ENCODE measurements around the gene MVB12B.

MVB12B gene

GRCh38 chr9:126497660-126498275 is 171.1 kb downstream of the MVB12B start:
- Histone ChIP-seq H3K36me3 (ENCODE audit: low read length) (no peaks in the 10 kb centered on the region), H3K4me3 (ENCODE audit: insufficient read depth, low read length, poor library complexity, severe bottlenecking) (no peak overlapping the region), H3K9me2 (replicated peaks; ENCODE audit: insufficient read depth, low read length) (no peaks in the 10 kb centered on the region), H4K20me1 (ENCODE audit: low read depth, low read length) (peaks cover 4% of the 10 kb centered on the region; the same call in 1 of the 2 replicates), H3K9ac (ENCODE audit: low read length) (no peak overlapping the region), H3K9me3 (ENCODE audit: insufficient read depth, low read length) (no peaks in the 10 kb centered on the region), H3K4me2 (ENCODE audit: low read depth, low read length, poor library complexity, severe bottlenecking) (no peak overlapping the region), H3K27me3 (ENCODE audit: low read length) (no peaks in the 10 kb centered on the region), H2AFZ (ENCODE audit: low read depth, low read length, severe bottlenecking) (no peak overlapping the region), H3K79me2 (ENCODE audit: insufficient read depth, low read length) (no peaks in the 10 kb centered on the region), H3K27ac (ENCODE audit: low read depth, low read length) (no peak overlapping the region), H3F3A (ENCODE audit: insufficient read depth) (no peaks in the 10 kb centered on the region)
- TF ChIP-seq CTCF (IDR thresholded peaks at IDR 0.05; ENCODE audit: insufficient read depth, low read length, poor library complexity, severe bottlenecking) = no peak

- Histone ChIP-seq H3K79me2 (ENCODE audit: insufficient read depth, low read length) (no peaks in the 10 kb centered on the region), H3K4me2 (ENCODE audit: low read depth, low read length, poor library complexity, severe bottlenecking) (no peak overlapping the region), H3K4me3 (ENCODE audit: insufficient read depth, low read length, poor library complexity, severe bottlenecking) (no peak overlapping the region), H4K20me1 (ENCODE audit: low read depth, low read length) (peaks cover 4% of the 10 kb centered on the region; the same call in 1 of the 2 replicates), H3K9me3 (ENCODE audit: insufficient read depth, low read length) (no peaks in the 10 kb centered on the region), H3F3A (ENCODE audit: insufficient read depth) (no peaks in the 10 kb centered on the region), H3K27me3 (ENCODE audit: low read length) (no peaks in the 10 kb centered on the region), H3K36me3 (ENCODE audit: low read length) (no peaks in the 10 kb centered on the region), H3K9me2 (replicated peaks; ENCODE audit: insufficient read depth, low read length) (no peaks in the 10 kb centered on the region), H3K27ac (ENCODE audit: low read depth, low read length) (no peak overlapping the region), H2AFZ (ENCODE audit: low read depth, low read length, severe bottlenecking) (no peak overlapping the region), H3K9ac (ENCODE audit: low read length) (no peak overlapping the region)
- no peak for TF ChIP-seq EZH2phosphoT487 (conservative IDR thresholded peaks at IDR 0.05; ENCODE audit: low read length)
- no peak for TF ChIP-seq CTCF (IDR thresholded peaks at IDR 0.05; ENCODE audit: insufficient read depth, low read length, poor library complexity, severe bottlenecking)
These were observed 171.7 kb downstream of the MVB12B start for GRCh38 chr9:126498331-126498730.

GRCh38 chr9:126499005-126499910 is 172.6 kb downstream of the MVB12B start:
- TF ChIP-seq EZH2phosphoT487 (conservative IDR thresholded peaks at IDR 0.05; ENCODE audit: low read length) (no peak), CTCF (IDR thresholded peaks at IDR 0.05; ENCODE audit: insufficient read depth, low read length, poor library complexity, severe bottlenecking) (peak; percentile 90)
- H3K9ac ChIP-seq (ENCODE audit: low read length) = no peak overlapping the region
- H2AFZ ChIP-seq (ENCODE audit: low read depth, low read length, severe bottlenecking) = no peak overlapping the region
- no peak overlapping the region for H3K4me3 ChIP-seq (ENCODE audit: insufficient read depth, low read length, poor library complexity, severe bottlenecking)
- no peaks in the 10 kb centered on the region for H3K36me3 ChIP-seq (ENCODE audit: low read length)
- H3K9me2 ChIP-seq (replicated peaks; ENCODE audit: insufficient read depth, low read length) = no peaks in the 10 kb centered on the region
- H3F3A ChIP-seq (ENCODE audit: insufficient read depth) = no peaks in the 10 kb centered on the region
- H3K4me2 ChIP-seq (ENCODE audit: low read depth, low read length, poor library complexity, severe bottlenecking) = peak overlapping the region; percentile 26
- H3K79me2 ChIP-seq (ENCODE audit: insufficient read depth, low read length) = no peaks in the 10 kb centered on the region
- no peaks in the 10 kb centered on the region for H3K9me3 ChIP-seq (ENCODE audit: insufficient read depth, low read length)
- H3K27me3 ChIP-seq (ENCODE audit: low read length) = no peaks in the 10 kb centered on the region
- H3K27ac ChIP-seq (ENCODE audit: low read depth, low read length) = no peak overlapping the region
- H4K20me1 ChIP-seq (ENCODE audit: low read depth, low read length) = peaks cover 4% of the 10 kb centered on the region; the same call in 1 of the 2 replicates

Data from SU-DHL-6 (cell line).